ENCODE results near the gene OBSCN. TPM values are rescaled to one million over a fixed set of nuclear protein-coding genes. Genes with fewer than 3 reads are reported as not detected.
A peak's percentile ranks its signal among the peaks of the same experiment; 100 is the strongest.

Gene OBSCN
- total RNA-seq, 2 donors from 2014 or later = 159 to 317 TPM

- Histone ChIP-seq H3K27ac (peak overlapping the region in 1 of 2 donors; percentile 24), H3K9me3 (no peaks in the 10 kb centered on the region), H3K27me3 (peaks cover 0 to 11% of the 10 kb centered on the region in 2 donors), H3K4me3 (peak overlapping the region; percentile 41 to 56), H3K36me3 (no peaks in the 10 kb centered on the region), H3K4me1 (peaks cover 0 to 20% of the 10 kb centered on the region in 2 donors)
- TF ChIP-seq, protein P1, sequence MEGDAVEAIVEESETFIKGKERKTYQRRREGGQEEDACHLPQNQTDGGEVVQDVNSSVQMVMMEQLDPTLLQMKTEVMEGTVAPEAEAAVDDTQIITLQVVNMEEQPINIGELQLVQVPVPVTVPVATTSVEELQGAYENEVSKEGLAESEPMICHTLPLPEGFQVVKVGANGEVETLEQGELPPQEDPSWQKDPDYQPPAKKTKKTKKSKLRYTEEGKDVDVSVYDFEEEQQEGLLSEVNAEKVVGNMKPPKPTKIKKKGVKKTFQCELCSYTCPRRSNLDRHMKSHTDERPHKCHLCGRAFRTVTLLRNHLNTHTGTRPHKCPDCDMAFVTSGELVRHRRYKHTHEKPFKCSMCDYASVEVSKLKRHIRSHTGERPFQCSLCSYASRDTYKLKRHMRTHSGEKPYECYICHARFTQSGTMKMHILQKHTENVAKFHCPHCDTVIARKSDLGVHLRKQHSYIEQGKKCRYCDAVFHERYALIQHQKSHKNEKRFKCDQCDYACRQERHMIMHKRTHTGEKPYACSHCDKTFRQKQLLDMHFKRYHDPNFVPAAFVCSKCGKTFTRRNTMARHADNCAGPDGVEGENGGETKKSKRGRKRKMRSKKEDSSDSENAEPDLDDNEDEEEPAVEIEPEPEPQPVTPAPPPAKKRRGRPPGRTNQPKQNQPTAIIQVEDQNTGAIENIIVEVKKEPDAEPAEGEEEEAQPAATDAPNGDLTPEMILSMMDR (IDR thresholded peaks at IDR 0.05) = no peak
- DNase-seq (ENCODE audit: low spot score) = no peak
Measured at GRCh38 chr1:228415853-228416216, 208.0 kb downstream of the OBSCN start.

- Histone ChIP-seq H3K27ac (peak within 1 kb of the TSS in 1 of 2 donors; percentile 24), H3K4me3 (peak within 1 kb of the TSS; percentile 41 to 56), H3K4me1 (peaks cover 0 to 20% of the 10 kb centered on the region in 2 donors), H3K9me3 (no peaks in the 10 kb centered on the region), H3K27me3 (peaks cover 0 to 11% of the 10 kb centered on the region in 2 donors), H3K36me3 (no peaks in the 10 kb centered on the region)
- TF ChIP-seq, protein P1 (IDR thresholded peaks at IDR 0.05) = peak; percentile 30 to 31
- DNase-seq (ENCODE audit: low spot score) = no peak
Measured at GRCh38 chr1:228416217-228416933, 208.5 kb downstream of the OBSCN start, which contains the start of gene TRIM17. Gene TRIM17, minus strand, starts transcription at chr1:228416861. Its CDS starts 1,789 bp downstream, at chr1:228415072.

GRCh38 chr1:228417061-228417460 is 209.2 kb downstream of the OBSCN start:
- DNase-seq (ENCODE audit: low spot score) = no peak
- H3K27ac ChIP-seq = no peak overlapping the region
- peaks cover 0 to 11% of the 10 kb centered on the region in 2 donors for H3K27me3 ChIP-seq
- peaks cover 0 to 20% of the 10 kb centered on the region in 2 donors for H3K4me1 ChIP-seq
- H3K36me3 ChIP-seq = no peaks in the 10 kb centered on the region
- no peaks in the 10 kb centered on the region for H3K9me3 ChIP-seq
- H3K4me3 ChIP-seq = peak overlapping the region; percentile 41 to 56
- TF ChIP-seq, protein P1 (IDR thresholded peaks at IDR 0.05) = no peak

DNA sequence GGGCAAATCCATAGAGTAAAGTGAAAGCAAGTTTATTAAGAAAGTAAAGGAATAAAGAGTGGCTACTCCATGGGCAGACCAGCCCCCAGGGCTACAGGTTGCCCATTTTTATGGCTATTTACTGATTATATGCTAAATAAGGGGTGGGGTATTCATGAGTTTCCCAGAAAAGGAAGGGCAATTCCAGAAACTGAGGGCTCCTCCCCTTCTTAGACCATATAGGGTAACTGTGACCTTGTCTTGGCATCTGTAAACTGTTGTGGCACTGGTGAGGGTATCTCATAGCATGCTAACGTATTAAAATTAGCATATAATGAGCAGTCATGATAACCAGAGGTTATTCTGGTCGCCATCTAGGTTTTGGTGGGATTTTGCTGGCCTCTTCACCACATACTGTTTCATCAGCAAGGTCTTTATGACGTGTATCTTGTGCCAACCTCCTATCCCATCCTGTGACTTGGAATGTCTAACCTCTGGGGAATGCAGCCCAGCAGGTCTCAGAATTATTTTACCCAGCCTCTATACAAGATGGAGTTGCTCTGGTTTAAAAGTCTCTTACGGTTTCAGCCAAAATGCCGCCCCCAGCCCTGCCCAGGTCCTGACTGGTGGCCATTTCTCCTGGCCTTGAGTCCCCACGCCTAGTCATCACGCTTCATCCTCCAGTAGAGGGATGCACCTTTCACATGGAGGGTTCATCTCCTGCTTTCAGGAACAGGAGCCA is 209.8 kb downstream of the OBSCN start:
- no peaks in the 10 kb centered on the region for H3K9me3 ChIP-seq
- DNase-seq (ENCODE audit: low spot score) = no peak
- no peaks in the 10 kb centered on the region for H3K36me3 ChIP-seq
- H3K27me3 ChIP-seq = peaks cover 0 to 11% of the 10 kb centered on the region in 2 donors
- no peak overlapping the region for H3K4me3 ChIP-seq
- peaks cover 0 to 20% of the 10 kb centered on the region in 2 donors for H3K4me1 ChIP-seq
- TF ChIP-seq, protein P1 (IDR thresholded peaks at IDR 0.05) = no peak
- H3K27ac ChIP-seq = no peak overlapping the region

DNA sequence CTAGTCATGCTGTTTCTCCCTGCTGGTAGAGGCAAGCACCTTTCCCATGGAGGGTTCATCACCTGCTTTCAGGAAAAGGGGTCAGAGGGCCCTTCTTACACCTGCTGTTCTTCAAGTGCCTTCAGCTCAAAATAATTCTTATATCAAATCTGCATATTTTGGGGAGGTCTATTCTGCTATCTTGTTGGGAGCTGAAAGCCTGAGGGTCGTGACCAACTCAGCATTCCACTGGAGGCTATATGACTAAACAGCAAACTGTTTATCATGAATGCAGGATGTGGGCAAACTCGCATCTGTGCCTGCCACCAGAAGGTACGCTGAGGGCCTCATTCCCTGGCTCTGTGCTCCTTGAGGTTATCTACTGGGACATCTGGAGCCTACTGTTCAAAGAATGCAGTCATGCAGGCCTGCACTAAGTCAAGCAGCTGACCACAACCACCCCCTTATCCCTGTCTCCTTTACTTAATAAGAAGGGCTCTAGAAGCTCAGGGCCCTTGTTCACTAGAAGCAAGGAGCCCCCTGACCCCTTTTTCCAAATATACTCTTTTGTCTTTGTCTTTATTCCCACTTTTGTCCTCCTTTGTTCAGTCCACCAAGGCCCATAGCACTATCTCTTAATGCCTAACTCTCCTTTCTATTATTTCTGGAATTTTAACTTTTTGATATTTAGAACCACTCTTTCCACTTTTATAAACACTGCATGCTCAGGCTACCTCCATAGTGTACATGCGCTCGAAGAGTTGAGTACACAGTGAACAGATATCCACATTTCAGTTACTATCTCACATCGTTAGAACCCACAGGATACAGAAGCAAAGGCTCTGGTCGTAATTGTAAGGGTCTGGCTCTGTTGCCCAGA is 213.4 kb downstream of the OBSCN start:
- Histone ChIP-seq H3K4me1 (peaks cover 0 to 13% of the 10 kb centered on the region in 2 donors), H3K36me3 (no peaks in the 10 kb centered on the region), H3K4me3 (no peak overlapping the region), H3K27ac (no peak overlapping the region), H3K27me3 (peaks cover 0 to 4% of the 10 kb centered on the region in 2 donors), H3K9me3 (no peaks in the 10 kb centered on the region)
- no peak for DNase-seq (ENCODE audit: low spot score)
- TF ChIP-seq, protein P1 (IDR thresholded peaks at IDR 0.05) = no peak
